Measurements from ENCODE around the gene TANGO2. TPM values are rescaled to one million over a fixed set of nuclear protein-coding genes. Genes with fewer than 3 reads are reported as not detected.
A peak's percentile ranks its signal among the peaks of the same experiment; 100 is the strongest.

The TANGO2 gene
- total and polyA plus RNA-seq, 10 donors: 18.7 to 72.2 (median 55.1) TPM

- peaks cover 0 to 72% (median 28%) of the 10 kb centered on the region in 6 donors for H3K4me1 ChIP-seq
- WGBS, 5 donors: 93 to 95% (median 93%) methylated on average over 31 to 50 of the region's 50 CpGs
- peaks cover 0 to 85% (median 18%) of the 10 kb centered on the region in 6 donors for H3K36me3 ChIP-seq
- no peaks in the 10 kb centered on the region for H3K9me3 ChIP-seq
- TF ChIP-seq POLR2AphosphoS5 (IDR thresholded peaks at IDR 0.05) (peak in 1 of 3 donors; percentile 32), CTCF (IDR thresholded peaks at IDR 0.05 in 8 of 11, conservative IDR thresholded peaks at IDR 0.05 in 3 of 11) (no peak)
- intact Hi-C loops (cut with DNase I; ENCODE audit: low total_unique reads): loop anchor here (5.0 to 10.0 kb wide), 2 partner anchors 39 to 152 kb away; no protein-coding TSS in a partner anchor
- no peak for DNase-seq
- peak overlapping the region in 1 of 8 donors; percentile 58 for H3K27ac ChIP-seq
- no peaks in the 10 kb centered on the region for H3K27me3 ChIP-seq (replicated peaks in 1 of 7)
- no peak overlapping the region for H3K4me3 ChIP-seq
Measured at GRCh38 chr22:19972652-19973550, 48.0 kb upstream of the TANGO2 start.

GRCh38 chr22:19973551-19974267 lies 47.2 kb upstream of the TANGO2 start:
- intact Hi-C loops (cut with DNase I; ENCODE audit: low total_unique reads): loop anchor here (5.0 to 10.0 kb wide), 2 partner anchors 39 to 151 kb away; no protein-coding TSS in a partner anchor
- DNase-seq: no peak
- Histone ChIP-seq H3K9me3 (no peaks in the 10 kb centered on the region), H3K36me3 (peaks cover 0 to 85% (median 15%) of the 10 kb centered on the region in 6 donors), H3K27me3 (replicated peaks in 1 of 7) (no peaks in the 10 kb centered on the region), H3K4me1 (peaks cover 0 to 72% (median 28%) of the 10 kb centered on the region in 6 donors), H3K4me3 (no peak overlapping the region), H3K27ac (no peak overlapping the region)
- TF ChIP-seq CTCF (IDR thresholded peaks at IDR 0.05 in 8 of 11, conservative IDR thresholded peaks at IDR 0.05 in 3 of 11) (no peak), POLR2AphosphoS5 (IDR thresholded peaks at IDR 0.05) (peak in 1 of 3 donors; percentile 30)
- 94 to 96% (median 95%) methylated on average over 42 to 46 of the region's 46 CpGs for whole genome bisulfite sequencing, 5 donors

GRCh38 chr22:19974268-19974861 lies 46.5 kb upstream of the TANGO2 start:
- no peaks in the 10 kb centered on the region for H3K27me3 ChIP-seq (replicated peaks in 1 of 7)
- no peak for DNase-seq
- TF ChIP-seq CTCF (IDR thresholded peaks at IDR 0.05 in 8 of 11, conservative IDR thresholded peaks at IDR 0.05 in 3 of 11) (no peak), POLR2A (IDR thresholded peaks at IDR 0.05) (no peak), POLR2AphosphoS5 (IDR thresholded peaks at IDR 0.05) (no peak)
- H3K4me1 ChIP-seq: peaks cover 0 to 72% (median 28%) of the 10 kb centered on the region in 6 donors
- WGBS, 5 donors: 45 to 53% (median 48%) methylated on average over 9 to 11 of the region's 11 CpGs
- intact Hi-C loops (cut with DNase I; ENCODE audit: low total_unique reads): loop anchor here (5.0 to 10.0 kb wide), 2 partner anchors 38 to 150 kb away; no protein-coding TSS in a partner anchor
- H3K36me3 ChIP-seq: peaks cover 0 to 85% (median 11%) of the 10 kb centered on the region in 6 donors
- H3K4me3 ChIP-seq: no peak overlapping the region
- H3K27ac ChIP-seq: peak overlapping the region in 3 of 8 donors; percentile 12 to 24 (median 22)
- no peaks in the 10 kb centered on the region for H3K9me3 ChIP-seq
